ENCODE results near the gene TMC6. TPM values are rescaled to one million over a fixed set of nuclear protein-coding genes. Genes with fewer than 3 reads are reported as not detected.
"Not testable (repeated sequence)": the region's sequence is repeated elsewhere in the genome, so short reads cannot be mapped to it uniquely, and the experiment has no call there.

TMC6 gene
- total and polyA plus RNA-seq, 5 experiments from 2014 or later, result 186 to 819 (median 253) TPM

DNA sequence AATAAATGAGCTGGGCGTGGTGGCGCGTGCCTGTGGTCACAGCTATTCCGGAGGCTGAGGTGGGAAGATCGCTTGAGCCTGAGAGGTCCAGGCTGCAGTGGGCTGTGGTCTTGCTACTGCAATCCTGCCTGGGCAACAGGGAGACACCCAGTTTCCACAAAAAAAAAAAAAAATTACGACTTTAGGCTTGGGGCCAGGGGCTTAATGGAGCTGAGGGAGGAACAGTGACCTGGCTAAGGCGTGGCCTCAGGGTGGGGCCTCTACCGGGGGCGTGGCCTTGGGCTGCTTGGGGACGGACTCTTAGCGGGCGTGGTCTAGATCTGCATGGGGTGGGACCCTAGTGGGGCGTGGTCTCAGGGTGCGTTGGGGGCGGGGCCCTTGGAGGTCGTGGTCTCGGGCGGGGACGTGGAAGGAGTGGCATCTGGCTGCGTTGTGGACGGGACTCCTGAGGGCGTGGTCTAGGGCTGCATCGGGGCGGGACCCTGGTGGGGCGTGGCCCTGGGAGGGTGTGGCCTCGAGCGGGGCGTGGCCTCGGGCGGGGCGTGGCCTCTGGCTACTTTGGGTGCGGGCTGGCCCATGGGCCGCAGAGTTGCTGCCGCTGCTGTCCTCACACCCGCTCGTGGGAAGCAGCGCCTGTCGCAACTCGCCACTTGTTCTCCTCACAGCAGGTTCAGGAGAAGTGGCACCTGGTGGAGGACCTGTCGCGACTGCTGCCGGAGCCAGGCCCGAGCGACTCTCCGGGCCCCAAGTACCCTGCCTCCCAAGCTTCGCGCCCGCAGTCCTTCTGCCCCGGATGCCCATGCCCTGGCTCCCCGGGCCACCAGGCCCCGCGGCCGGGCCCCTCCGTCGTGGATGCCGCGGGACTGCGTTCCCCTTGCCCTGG is 11.9 kb upstream of the TMC6 start:
- H3K27ac Mint-ChIP-seq, result peak overlapping the region; percentile 79 to 97 (median 93)
- peak; percentile 81 to 89 for ATAC-seq
- POLR2A ChIA-PET, result interaction anchor here (0.6 to 30.2 kb wide), 12 partner anchors 9 to 705 kb away, joined by 3 to 1112 read pairs (median 6); partner anchors contain the start of genes TMC6, TMC8 and TNRC6C
- peaks cover 0 to 49% (median 10%) of the 10 kb centered on the region in 3 donors for H3K36me3 Mint-ChIP-seq
- peak overlapping the region; percentile 47 to 78 (median 68) for H3K4me3 Mint-ChIP-seq
- DNase-seq, result peak; percentile 83 to 97 (median 94)
- H3K4me1 Mint-ChIP-seq, result peaks cover 41 to 88% (median 80%) of the 10 kb centered on the region in 4 donors
- peaks cover 0 to 2% (median 0%) of the 10 kb centered on the region in 9 donors for H3K9me3 Mint-ChIP-seq
- no peaks in the 10 kb centered on the region for H3K27me3 Mint-ChIP-seq

DNA sequence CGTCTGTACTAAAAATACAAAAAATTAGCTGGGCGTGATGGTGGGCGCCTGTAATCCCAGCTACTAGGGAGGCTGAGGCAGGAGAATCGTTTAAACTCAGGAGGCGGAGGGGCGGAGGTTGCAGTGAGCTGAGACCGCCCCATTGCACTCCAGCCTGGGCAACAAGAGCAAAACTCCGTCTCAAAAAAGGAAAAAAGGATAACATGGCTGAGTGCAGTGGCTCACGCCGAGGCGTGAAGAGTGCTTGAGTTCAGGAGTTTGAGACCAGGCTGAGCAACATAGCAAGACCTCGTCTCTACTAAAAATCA is 11.3 kb upstream of the TMC6 start:
- not testable (repeated sequence) for DNase-seq, H3K27me3 Mint-ChIP-seq, H3K9me3 Mint-ChIP-seq, ATAC-seq
- H3K4me3 Mint-ChIP-seq, result peak overlapping the region in 9 of 10 donors; percentile 55 to 78 (median 69)
- H3K36me3 Mint-ChIP-seq, result peaks cover 0 to 54% (median 14%) of the 10 kb centered on the region in 3 donors
- H3K27ac Mint-ChIP-seq, result peak overlapping the region; percentile 79 to 97 (median 93)
- peaks cover 42 to 92% (median 86%) of the 10 kb centered on the region in 4 donors for H3K4me1 Mint-ChIP-seq
- POLR2A ChIA-PET, result interaction anchor here (0.6 to 30.2 kb wide), 10 partner anchors 10 to 182 kb away, joined by 3 to 1112 read pairs (median 7); partner anchors contain the start of genes TMC6, TMC8 and TNRC6C

DNA sequence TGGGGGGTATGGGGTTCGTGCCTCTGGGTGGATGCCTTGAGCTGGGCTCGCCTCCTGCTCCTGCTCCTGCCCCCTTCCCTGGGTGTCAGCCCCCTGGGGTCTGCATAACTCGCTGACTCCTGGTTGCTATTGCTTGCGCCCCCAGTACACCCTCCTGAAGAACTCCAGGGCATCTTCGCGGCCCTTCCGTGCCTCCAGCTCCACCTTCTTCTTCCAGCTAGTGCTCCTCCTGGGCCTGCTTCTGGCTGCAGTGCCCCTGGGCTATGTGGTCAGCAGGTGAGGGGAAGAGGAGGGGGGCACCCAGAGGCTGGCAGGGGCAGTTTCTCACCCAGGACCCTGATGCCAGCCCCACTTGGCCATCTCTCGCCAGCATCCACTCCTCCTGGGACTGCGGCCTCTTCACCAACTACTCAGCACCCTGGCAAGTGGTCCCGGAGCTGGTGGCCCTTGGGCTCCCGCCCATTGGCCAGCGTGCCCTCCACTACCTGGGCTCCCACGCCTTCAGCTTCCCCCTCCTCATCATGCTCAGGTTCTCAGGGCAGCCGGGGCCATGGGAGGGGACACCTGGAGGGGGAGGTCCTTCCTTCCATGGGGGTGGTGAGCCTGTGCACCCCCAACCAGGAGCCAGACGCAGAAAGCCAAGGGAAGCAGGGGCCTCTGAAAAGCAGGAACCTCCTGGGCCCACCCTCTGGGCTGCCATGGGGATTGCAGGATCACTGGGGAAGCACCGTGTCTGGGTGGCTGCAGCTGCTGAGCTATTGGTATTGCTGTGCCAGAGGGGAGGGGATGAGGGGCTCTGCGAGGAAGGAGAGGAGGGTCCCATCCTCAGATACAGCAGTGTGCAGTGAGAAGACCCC is 9.9 kb upstream of the TMC6 start:
- H3K27ac Mint-ChIP-seq, result peak overlapping the region in 9 of 10 donors; percentile 22 to 90 (median 81)
- no peaks in the 10 kb centered on the region for H3K27me3 Mint-ChIP-seq
- peaks cover 9 to 68% (median 25%) of the 10 kb centered on the region in 3 donors for H3K36me3 Mint-ChIP-seq
- POLR2A ChIA-PET, result interaction anchor here (0.6 to 30.2 kb wide), 10 partner anchors 9 to 178 kb away, joined by 3 to 1112 read pairs (median 4); partner anchors contain the start of genes TMC6 and TMC8
- H3K9me3 Mint-ChIP-seq, result peaks cover 0 to 2% (median 0%) of the 10 kb centered on the region in 9 donors
- ATAC-seq (no peak), DNase-seq (no peak)
- peaks cover 47 to 94% (median 86%) of the 10 kb centered on the region in 4 donors for H3K4me1 Mint-ChIP-seq
- peak overlapping the region in 6 of 10 donors; percentile 18 to 72 (median 58) for H3K4me3 Mint-ChIP-seq

DNA sequence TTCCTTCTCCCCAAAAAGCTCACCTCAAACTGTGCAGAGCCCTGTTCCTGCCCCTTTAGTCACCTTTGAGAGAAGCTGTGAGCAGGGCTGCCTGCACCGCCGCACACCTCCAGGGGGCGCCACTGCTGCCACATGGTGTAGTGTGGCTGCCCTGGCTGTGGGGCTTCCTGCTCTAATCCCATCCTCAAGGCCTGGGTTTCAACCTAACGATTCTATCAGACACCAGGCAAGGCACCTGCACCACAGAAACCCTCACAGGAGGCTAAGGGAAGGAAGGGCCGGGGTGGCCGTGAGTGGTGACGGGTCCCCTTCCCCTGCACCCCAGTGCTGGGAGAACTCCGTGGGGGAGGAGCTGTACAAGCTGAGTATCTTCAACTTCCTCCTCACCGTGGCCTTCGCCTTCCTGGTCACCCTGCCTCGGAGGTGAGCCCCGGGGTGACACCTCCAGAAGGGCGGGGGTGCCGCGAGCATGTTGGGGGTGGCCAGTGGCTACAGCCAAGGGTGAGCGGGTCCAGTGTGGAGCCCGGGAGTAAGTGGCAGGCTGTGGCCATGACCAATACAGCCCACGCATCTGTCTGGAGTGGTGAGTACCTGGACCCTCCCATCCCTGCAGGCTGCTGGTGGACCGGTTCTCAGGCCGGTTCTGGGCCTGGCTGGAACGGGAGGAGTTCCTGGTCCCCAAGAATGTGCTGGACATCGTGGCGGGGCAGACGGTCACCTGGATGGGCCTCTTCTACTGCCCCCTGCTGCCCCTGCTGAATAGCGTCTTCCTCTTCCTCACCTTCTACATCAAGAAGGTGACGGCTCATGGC is 9.0 kb upstream of the TMC6 start:
- peak overlapping the region in 9 of 10 donors; percentile 22 to 72 (median 60) for H3K4me3 Mint-ChIP-seq

DNA sequence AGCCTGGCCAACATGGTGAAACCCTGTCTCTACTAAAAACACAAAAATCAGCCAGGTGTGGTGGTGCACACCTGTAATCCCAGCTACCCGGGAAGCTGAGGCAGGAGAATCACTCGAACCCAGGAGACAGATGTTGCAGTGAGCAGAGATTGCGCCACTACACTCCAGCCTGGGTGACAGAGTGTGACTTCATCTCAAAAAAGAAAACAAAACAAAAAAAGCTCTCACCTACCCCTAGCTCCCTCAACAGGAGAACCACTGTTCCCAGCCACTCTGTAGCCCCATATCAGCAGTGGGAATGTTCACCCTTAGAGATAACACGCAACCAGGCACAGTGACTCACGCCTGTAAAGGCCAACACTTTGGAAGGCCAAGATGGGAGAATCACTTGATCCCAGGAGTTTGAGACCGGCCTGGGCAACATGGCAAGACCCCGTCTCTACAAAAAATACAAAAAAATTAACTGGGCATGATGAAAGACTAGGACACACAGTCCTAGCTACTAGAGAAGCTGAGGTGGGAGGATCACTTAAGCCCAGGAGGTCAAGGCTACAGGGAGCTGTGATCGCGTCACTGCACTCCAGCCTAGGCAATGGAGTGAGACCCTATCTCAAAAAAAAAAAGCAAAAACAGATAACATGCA is 7.4 kb upstream of the TMC6 start:
- no peak for DNase-seq
- POLR2A ChIA-PET, result interaction anchor here (0.5 to 30.2 kb wide), 8 partner anchors 9 to 790 kb away, joined by 3 to 1112 read pairs (median 6); partner anchors contain the start of genes TMC6 and TMC8
- Mint-ChIP-seq H3K4me3 (peak overlapping the region in 8 of 10 donors; percentile 8 to 70 (median 39)), H3K27ac (peak overlapping the region; percentile 8 to 91 (median 70)), H3K9me3 (peaks cover 0 to 2% (median 0%) of the 10 kb centered on the region in 9 donors), H3K27me3 (no peaks in the 10 kb centered on the region), H3K4me1 (peaks cover 49 to 84% (median 76%) of the 10 kb centered on the region in 4 donors), H3K36me3 (peaks cover 9 to 70% (median 25%) of the 10 kb centered on the region in 3 donors)
- no peak for ATAC-seq

More for the DNA sequence above, 9.0 kb upstream of the TMC6 start:
- H3K27ac Mint-ChIP-seq, result peak overlapping the region; percentile 32 to 90 (median 81)
- peaks cover 0 to 2% (median 0%) of the 10 kb centered on the region in 9 donors for H3K9me3 Mint-ChIP-seq
- POLR2A ChIA-PET, result interaction anchor here (0.6 to 30.2 kb wide), 10 partner anchors 9 to 177 kb away, joined by 3 to 1112 read pairs (median 4); partner anchors contain the start of genes TMC6 and TMC8
- DNase-seq (peak in 4 of 10 donors; percentile 48 to 70 (median 52)), ATAC-seq (no peak)
- peaks cover 9 to 73% (median 27%) of the 10 kb centered on the region in 3 donors for H3K36me3 Mint-ChIP-seq
- peaks cover 48 to 94% (median 86%) of the 10 kb centered on the region in 4 donors for H3K4me1 Mint-ChIP-seq
- no peaks in the 10 kb centered on the region for H3K27me3 Mint-ChIP-seq

DNA sequence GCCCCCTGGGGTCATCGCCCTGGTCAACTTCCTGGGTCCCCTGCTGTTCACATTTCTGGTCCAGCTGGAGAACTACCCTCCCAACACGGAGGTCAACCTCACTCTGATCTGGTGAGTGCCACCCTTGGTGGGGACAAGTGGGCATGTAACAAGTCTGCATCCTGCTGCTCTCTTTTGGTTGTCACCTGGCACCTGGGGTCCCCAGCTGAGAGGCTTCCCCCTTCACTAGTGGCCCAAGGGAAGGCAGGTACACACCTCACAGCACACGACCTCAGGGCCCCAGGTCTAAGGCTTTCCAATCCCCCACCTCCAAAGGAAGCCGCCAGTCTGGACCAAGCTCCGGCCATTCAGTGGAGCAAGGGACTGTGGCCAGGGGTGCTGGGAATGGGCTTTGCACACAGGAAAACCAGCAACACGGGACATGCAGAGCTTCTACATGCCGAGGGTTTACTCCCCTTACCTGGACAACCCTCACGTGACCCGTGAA is 6.4 kb upstream of the TMC6 start:
- Mint-ChIP-seq H3K9me3 (peaks cover 0 to 2% (median 0%) of the 10 kb centered on the region in 9 donors), H3K27ac (peak overlapping the region in 6 of 10 donors; percentile 61 to 94 (median 81)), H3K27me3 (no peaks in the 10 kb centered on the region), H3K4me3 (peak overlapping the region in 5 of 10 donors; percentile 1 to 100 (median 54)), H3K4me1 (peaks cover 48 to 86% (median 76%) of the 10 kb centered on the region in 4 donors), H3K36me3 (peaks cover 9 to 70% (median 27%) of the 10 kb centered on the region in 3 donors)
- POLR2A ChIA-PET, result interaction anchor here (0.6 to 30.2 kb wide), 13 partner anchors 9 to 643 kb away, joined by 3 to 1112 read pairs (median 8); partner anchors contain the start of genes TMC6 and TMC8
- DNase-seq, result peak in 1 of 10 donors; percentile 59
- no peak for ATAC-seq

DNA sequence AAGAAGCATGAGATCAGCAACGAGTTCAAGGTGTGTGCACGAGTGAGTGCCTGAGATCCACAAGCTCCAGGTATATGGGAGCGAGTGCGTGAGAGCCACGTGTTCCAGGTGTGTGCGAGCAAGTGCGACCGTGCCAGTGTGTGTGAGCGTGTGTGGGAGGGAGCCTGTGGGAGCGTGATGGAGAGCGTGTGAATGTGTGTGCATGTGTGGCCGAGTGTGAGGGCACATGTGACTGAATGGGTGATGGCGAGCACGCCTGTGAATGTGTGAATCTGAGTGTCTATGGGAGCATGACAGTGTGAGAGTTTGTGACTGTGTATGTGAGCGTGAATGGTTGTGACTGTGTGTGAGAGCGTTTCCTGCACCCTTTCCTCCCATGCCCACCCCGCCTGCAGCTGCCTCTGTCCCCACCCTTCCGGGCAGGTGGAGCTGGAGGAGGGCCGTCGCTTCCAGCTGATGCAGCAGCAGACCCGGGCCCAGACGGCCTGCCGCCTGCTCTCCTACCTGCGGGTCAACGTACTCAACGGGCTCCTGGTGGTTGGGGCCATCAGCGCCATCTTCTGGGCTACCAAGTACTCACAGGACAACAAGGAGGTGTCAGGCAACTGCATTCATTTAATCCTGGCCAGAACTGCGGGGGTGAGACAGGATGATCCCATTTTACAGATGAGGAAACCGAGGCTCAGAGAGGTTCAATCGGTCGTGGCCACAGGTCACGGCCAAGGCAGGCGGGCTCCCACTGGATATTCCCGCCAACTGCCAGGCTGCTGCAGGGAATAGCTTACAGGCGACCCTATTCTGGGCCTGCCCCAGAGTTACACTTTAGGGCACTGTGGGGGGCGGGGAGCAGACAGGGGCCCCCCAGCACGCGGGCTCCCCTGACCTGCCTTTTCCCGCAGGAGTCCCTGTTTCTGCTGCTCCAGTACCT is 5.7 kb upstream of the TMC6 start:
- peak overlapping the region; percentile 75 to 100 (median 90) for H3K4me3 Mint-ChIP-seq
- H3K36me3 Mint-ChIP-seq, result peaks cover 9 to 66% (median 27%) of the 10 kb centered on the region in 3 donors
- H3K4me1 Mint-ChIP-seq, result peaks cover 49 to 86% (median 79%) of the 10 kb centered on the region in 4 donors
- peak overlapping the region; percentile 87 to 97 (median 90) for H3K27ac Mint-ChIP-seq
- POLR2A ChIA-PET, result interaction anchor here (0.6 to 30.2 kb wide), 12 partner anchors 9 to 170 kb away, joined by 3 to 1112 read pairs (median 8); partner anchors contain the start of genes TMC6 and TMC8
- no peaks in the 10 kb centered on the region for H3K27me3 Mint-ChIP-seq
- H3K9me3 Mint-ChIP-seq, result peaks cover 0 to 2% (median 0%) of the 10 kb centered on the region in 9 donors
- peak; percentile 19 to 27 for ATAC-seq
- peak; percentile 64 to 93 (median 80) for DNase-seq

DNA sequence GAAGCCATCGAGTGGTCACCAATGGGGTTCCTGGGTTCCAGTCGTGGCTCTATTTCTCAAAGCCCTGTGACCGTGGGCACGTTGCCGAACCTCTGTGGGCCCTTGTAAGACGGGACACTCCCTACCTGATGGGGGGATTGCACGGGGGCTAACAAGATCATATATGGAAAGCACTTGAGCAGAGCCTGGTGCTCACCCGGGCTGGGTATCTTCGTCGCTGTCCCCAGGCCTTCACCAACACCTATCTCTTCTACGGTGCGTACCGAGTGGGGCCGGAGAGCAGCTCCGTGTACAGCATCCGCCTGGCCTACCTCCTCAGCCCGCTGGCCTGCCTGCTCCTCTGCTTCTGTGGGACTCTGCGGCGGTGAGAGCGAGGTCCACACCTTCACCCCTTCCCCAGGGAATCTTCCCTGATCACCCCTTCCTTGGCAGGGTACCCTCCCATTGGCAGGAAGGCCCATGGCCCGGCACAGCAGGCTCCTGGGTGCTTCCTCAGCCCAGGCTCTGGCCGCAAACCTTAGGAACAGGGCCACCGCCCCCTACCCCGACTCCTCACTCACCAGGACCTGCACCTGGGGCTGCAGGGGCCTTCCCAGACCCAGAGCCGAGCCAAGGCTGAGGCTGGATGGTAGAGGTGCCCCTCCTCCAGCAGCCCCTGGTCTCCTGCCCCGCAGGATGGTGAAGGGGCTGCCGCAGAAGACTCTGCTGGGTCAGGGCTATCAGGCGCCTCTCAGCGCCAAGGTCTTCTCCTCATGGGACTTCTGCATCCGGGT is 4.8 kb upstream of the TMC6 start:
- H3K27me3 Mint-ChIP-seq, result no peaks in the 10 kb centered on the region
- peaks cover 9 to 60% (median 27%) of the 10 kb centered on the region in 3 donors for H3K36me3 Mint-ChIP-seq
- H3K4me1 Mint-ChIP-seq, result peaks cover 45 to 83% (median 75%) of the 10 kb centered on the region in 4 donors
- H3K9me3 Mint-ChIP-seq, result peaks cover 0 to 2% (median 0%) of the 10 kb centered on the region in 9 donors
- POLR2A ChIA-PET, result interaction anchor here (0.6 to 30.2 kb wide), 11 partner anchors 8 to 175 kb away, joined by 3 to 1112 read pairs (median 10); partner anchors contain the start of genes SYNGR2, TMC6, TMC8 and TNRC6C
- DNase-seq (peak in 3 of 10 donors; percentile 40 to 65 (median 41)), ATAC-seq (no peak)
- peak overlapping the region; percentile 87 to 97 (median 90) for H3K27ac Mint-ChIP-seq
- peak overlapping the region; percentile 75 to 100 (median 90) for H3K4me3 Mint-ChIP-seq

DNA sequence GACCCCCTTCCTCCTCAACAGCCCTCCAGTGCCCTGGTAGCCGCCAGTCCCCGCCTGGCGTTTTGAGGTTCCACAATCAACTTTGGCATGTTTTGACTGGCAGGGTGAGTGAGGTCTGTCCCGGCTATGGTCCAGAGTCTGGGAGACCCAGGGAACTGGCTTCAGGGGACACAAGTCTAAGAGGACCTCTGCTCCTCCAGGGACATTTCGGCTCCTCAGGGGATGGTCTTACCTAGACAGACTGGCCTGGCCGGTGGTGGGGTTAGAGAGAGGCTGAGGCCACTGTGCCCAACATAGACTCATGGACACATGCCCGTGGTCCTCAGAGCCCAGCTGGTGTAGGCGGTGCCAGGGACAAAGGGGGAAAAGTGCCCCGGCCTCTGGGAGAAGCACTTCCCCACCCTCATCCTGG is 4.2 kb upstream of the TMC6 start:
- peak overlapping the region; percentile 87 to 97 (median 90) for H3K27ac Mint-ChIP-seq
- POLR2A ChIA-PET, result interaction anchor here (0.6 to 30.2 kb wide), 10 partner anchors 5 to 1172 kb away, joined by 3 to 1112 read pairs (median 12); partner anchors contain the start of genes C17orf99, SYNGR2, TMC6 and TMC8
- peaks cover 0 to 2% (median 0%) of the 10 kb centered on the region in 9 donors for H3K9me3 Mint-ChIP-seq
- H3K4me3 Mint-ChIP-seq, result peak overlapping the region; percentile 75 to 100 (median 90)
- no peaks in the 10 kb centered on the region for H3K27me3 Mint-ChIP-seq
- H3K36me3 Mint-ChIP-seq, result peaks cover 9 to 61% (median 27%) of the 10 kb centered on the region in 3 donors
- H3K4me1 Mint-ChIP-seq, result peaks cover 42 to 77% (median 69%) of the 10 kb centered on the region in 4 donors
- DNase-seq, result peak in 1 of 10 donors; percentile 61
- ATAC-seq, result no peak
